B cell (primary cell): ENCODE results near the gene ADGRV1.

ENCODE experiments used
- EZH2 ChIP-seq: IDR thresholded peaks from 2 replicates; pipeline ENCODE4 v1.6.1; 2012; ENCODE audit warnings: borderline replicate concordance, low read depth, mild to moderate bottlenecking, moderate library complexity, low read length; ENCODE audit not compliant: insufficient read depth, poor library complexity, severe bottlenecking
- TF ChIP-seq, protein P1 (sequence below): fragments of 200-600 bp; IDR thresholded peaks from one replicate; pipeline ENCODE4 v1.8.0; 2022; ENCODE audit warnings: antibody characterized with exemption, mild to moderate bottlenecking

DNA sequence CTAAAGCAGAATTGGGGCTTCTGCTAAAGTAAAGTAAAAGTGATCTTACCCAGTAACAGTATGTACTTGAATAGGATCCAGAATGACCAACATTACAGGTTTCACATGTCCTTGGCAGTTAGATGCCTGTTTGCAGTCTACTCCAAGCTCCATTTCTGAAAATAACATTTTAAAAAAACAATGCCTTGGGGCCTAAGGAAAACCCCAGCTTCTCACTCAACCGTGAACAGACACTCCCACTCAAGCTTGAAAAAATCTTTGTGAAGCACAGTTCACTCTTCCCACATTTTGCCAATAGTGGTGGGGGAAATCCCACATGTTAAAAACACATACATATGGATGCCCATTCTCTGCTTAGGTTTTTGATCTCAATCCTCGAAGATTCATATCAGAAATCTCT, 520.4 kb downstream of the ADGRV1 start:
- TF ChIP-seq, protein P1, sequence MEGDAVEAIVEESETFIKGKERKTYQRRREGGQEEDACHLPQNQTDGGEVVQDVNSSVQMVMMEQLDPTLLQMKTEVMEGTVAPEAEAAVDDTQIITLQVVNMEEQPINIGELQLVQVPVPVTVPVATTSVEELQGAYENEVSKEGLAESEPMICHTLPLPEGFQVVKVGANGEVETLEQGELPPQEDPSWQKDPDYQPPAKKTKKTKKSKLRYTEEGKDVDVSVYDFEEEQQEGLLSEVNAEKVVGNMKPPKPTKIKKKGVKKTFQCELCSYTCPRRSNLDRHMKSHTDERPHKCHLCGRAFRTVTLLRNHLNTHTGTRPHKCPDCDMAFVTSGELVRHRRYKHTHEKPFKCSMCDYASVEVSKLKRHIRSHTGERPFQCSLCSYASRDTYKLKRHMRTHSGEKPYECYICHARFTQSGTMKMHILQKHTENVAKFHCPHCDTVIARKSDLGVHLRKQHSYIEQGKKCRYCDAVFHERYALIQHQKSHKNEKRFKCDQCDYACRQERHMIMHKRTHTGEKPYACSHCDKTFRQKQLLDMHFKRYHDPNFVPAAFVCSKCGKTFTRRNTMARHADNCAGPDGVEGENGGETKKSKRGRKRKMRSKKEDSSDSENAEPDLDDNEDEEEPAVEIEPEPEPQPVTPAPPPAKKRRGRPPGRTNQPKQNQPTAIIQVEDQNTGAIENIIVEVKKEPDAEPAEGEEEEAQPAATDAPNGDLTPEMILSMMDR, result no peak
- TF ChIP-seq EZH2, result no peak
